ENCODE results near the gene GPR141.

GRCh38 chr7:37672926-37673325, 10.6 kb upstream of the GPR141 start:
- no peak for TF ChIP-seq YY1 (IDR thresholded peaks at IDR 0.05; ENCODE audit: insufficient read depth, insufficient replicate concordance, low read depth, low read length)
- no peak for TF ChIP-seq CTCF (CRISPR knock-in tag; IDR thresholded peaks at IDR 0.05)
- no peak for TF ChIP-seq POLR2A (IDR thresholded peaks at IDR 0.05; ENCODE audit: insufficient read depth in 1 of 2, low read depth in 2 of 2, low read length in 2 of 2)
